Choroid plexus epithelial cell (primary cell): ENCODE data around the gene JPH4.
"Not testable (repeated sequence)": the region's sequence is repeated elsewhere in the genome, so short reads cannot be mapped to it uniquely, and the experiment has no call there.

Experiments
- DNase-seq: peaks from one replicate; pipeline ENCODE4 v3.0.0-alpha.2; 2010; ENCODE audit warnings: low read depth
- H3K4me3 ChIP-seq: 2 replicates; pipeline ENCODE4 v1.5.1; 2011; ENCODE audit warnings: low read depth, mild to moderate bottlenecking, control low read depth, low read length, moderate library complexity
- TF ChIP-seq, protein P1 (sequence below): conservative IDR thresholded peaks from 2 replicates; pipeline ENCODE4 v1.5.1; 2011; ENCODE audit warnings: low read depth, mild to moderate bottlenecking, control low read depth, inconsistent platforms, low read length, moderate library complexity

JPH4 gene

GRCh38 chr14:23589606-23590005 lies 11.0 kb upstream of the JPH4 start:
- TF ChIP-seq, protein P1, sequence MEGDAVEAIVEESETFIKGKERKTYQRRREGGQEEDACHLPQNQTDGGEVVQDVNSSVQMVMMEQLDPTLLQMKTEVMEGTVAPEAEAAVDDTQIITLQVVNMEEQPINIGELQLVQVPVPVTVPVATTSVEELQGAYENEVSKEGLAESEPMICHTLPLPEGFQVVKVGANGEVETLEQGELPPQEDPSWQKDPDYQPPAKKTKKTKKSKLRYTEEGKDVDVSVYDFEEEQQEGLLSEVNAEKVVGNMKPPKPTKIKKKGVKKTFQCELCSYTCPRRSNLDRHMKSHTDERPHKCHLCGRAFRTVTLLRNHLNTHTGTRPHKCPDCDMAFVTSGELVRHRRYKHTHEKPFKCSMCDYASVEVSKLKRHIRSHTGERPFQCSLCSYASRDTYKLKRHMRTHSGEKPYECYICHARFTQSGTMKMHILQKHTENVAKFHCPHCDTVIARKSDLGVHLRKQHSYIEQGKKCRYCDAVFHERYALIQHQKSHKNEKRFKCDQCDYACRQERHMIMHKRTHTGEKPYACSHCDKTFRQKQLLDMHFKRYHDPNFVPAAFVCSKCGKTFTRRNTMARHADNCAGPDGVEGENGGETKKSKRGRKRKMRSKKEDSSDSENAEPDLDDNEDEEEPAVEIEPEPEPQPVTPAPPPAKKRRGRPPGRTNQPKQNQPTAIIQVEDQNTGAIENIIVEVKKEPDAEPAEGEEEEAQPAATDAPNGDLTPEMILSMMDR: no peak
- DNase-seq: no peak
- no peak overlapping the region for H3K4me3 ChIP-seq

GRCh38 chr14:23588884-23589598 lies 10.5 kb upstream of the JPH4 start:
- no peak overlapping the region for H3K4me3 ChIP-seq
- peak; percentile 94 for DNase-seq
- TF ChIP-seq, protein P1: peak; percentile 86

DNA sequence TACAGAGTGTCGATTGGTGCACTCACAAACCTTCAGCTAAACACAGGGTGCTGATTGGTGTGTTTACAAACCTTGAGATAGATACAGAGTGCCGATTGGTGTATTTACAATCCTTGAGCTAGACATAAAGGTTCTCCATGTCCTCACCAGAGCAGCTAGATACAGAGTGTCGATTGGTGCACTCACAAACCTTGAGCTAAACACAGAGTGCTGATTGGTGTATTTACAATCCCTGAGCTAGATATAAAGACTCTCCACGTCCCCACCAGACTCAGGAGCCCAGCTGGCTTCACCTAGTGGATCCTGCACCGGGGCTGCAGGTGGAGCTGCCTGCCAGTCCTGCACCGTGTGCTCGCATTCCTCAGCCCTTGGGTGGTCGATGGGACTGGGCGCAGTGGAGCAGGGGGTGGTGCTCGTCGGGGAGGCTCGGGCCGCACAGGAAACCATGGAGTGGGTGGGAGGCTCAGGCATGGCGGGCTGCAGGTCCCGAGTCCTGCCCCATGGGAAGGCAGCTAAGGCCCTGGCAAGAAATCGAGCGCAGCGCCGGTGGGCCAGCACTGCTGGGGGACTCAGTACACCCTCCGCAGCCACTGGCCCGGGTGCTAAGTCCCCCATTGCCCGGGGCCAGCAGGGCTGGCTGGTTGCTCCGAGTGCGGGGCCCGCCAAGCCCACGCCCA lies 6.1 kb upstream of the JPH4 start:
- not testable (repeated sequence) for H3K4me3 ChIP-seq, DNase-seq

- not testable (repeated sequence) for H3K4me3 ChIP-seq, DNase-seq
These were observed 5.4 kb upstream of the JPH4 start for GRCh38 chr14:23583761-23584526.

- no peak overlapping the region for H3K4me3 ChIP-seq
- TF ChIP-seq, protein P1: no peak
- DNase-seq: no peak
These were observed 4.5 kb upstream of the JPH4 start for GRCh38 chr14:23582906-23583760.

GRCh38 chr14:23580948-23581281 lies 2.3 kb upstream of the JPH4 start:
- no peak overlapping the region for H3K4me3 ChIP-seq
- DNase-seq: no peak
- TF ChIP-seq, protein P1: no peak

DNA sequence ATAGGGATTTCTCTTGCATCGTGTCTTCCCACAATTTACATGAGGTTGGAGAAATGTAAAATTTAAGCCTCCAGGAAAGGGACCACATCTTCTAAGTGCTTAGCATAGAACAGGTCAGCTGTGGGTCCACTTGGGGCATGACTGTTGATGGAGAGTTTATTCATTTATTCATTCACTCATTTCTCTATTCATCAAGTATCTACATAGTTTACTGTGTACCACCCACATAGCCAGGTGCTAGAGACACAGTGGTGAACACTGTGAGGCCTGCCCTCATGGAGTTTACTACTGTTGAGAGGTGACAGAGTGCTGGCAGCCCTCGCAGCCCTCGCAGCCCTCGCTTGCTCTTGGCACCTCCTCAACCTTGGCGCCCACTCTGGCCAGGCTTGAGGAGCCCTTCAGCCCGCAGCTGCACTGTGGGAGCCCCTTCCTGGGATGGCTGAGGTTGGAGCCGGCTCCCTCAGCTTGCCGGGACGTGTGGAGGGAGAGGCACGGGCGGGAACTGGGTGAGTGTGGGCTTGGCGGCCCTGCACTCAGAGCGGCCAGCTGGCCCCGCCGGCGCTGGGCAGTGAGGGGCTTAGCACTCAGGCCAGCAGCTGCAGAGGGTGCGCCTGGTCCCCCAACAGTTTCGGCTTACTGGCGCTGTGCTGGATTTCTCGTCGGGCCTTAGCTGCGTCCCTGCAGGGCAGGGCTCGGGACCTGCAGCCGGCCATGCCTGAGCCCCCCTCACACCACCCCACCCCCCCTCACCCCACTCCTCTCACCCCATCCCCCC lies 1.7 kb upstream of the JPH4 start:
- H3K4me3 ChIP-seq: no peak overlapping the region
- TF ChIP-seq, protein P1: no peak
- no peak for DNase-seq
